HG03159 (cell line): ENCODE results near the gene SEPTIN3.

Experiments
- ATAC-seq: cut with Tn5 transposase; IDR thresholded peaks from one replicate; pipeline ENCODE4 v1.9.1; 2021; ENCODE audit warnings: mild to moderate bottlenecking, moderate library complexity; ENCODE audit not compliant: unreplicated experiment

SEPTIN3 gene

GRCh38 chr22:41975299-41976069, 6.2 kb downstream of the SEPTIN3 start:
- ATAC-seq = no peak

- ATAC-seq = no peak
These were observed 7.0 kb downstream of the SEPTIN3 start for GRCh38 chr22:41976070-41976901.

DNA sequence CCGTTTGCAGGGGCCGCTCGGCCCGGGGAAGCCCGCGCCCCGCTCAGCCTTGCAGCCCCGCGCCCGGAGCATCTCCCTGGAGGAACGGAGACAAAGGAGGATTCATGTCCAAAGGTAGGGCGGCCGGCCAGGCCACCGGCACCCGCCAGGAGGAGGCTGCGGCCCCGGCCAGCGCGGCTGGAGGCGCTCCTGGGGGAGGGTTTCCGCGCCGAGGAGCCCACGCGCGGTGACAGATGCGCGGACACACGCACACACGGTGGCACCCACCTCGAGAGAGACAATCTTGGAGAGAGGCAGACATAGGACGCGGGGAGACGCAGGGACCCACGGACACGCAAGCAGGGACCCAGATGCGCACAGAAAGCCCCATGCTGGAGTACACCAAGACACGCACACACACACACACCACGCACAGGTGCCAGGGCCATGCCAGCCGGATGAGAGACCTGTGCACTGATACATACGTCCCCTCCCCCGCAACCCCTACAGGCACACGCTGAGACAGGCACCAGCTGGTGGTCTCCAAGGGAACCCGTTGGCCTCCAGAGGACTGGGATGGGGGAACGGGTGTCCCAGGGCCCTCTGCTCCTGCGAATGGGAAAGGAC, 7.8 kb downstream of the SEPTIN3 start:
- no peak for ATAC-seq

GRCh38 chr22:41978732-41979131, 9.5 kb downstream of the SEPTIN3 start:
- ATAC-seq = no peak

GRCh38 chr22:41979423-41980250, 10.4 kb downstream of the SEPTIN3 start:
- ATAC-seq = no peak

DNA sequence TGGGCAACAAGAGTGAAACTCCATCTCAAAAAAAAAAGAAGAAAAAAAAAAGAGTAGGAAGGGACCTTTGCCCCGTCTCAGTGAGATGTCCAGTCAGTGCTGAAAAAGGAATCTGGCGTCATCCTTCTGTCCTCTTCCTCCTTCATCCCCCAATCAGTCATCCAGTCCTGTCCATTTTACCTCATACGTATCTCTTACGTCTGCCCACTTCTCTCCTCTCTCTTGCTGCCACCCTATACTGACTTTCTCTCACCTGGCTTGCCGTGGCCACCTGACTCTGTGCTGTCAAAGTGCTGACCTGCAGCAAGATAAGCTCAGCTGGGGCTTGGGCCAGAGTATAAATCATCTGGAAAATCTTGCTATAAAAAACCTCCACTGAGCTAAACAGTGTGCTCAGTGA, 13.6 kb downstream of the SEPTIN3 start:
- ATAC-seq = no peak

GRCh38 chr22:41983513-41984405, 14.5 kb downstream of the SEPTIN3 start:
- no peak for ATAC-seq

GRCh38 chr22:41987276-41987675, 18.0 kb downstream of the SEPTIN3 start:
- ATAC-seq = no peak

DNA sequence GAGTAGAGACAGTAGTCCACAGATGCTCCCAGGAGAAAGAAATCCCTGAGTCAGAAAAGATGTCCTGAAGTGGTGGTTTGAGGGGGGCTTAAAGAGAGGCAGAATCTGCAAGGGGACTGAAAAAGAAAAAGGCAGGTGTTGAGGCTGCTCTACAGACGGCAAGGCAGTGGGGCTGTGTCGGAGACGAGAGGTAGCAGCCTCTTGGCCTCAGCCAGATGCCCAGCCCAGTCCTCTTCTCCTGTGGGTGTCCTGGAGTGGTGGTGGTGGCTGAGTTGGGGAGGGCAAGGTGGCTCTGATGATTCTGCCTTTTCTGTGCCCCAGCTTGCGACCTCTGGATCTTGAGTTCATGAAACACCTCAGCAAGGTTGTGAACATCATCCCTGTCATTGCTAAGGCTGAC, 20.0 kb downstream of the SEPTIN3 start:
- no peak for ATAC-seq

- no peak for ATAC-seq
These were observed 21.9 kb downstream of the SEPTIN3 start for GRCh38 chr22:41991111-41991510.

DNA sequence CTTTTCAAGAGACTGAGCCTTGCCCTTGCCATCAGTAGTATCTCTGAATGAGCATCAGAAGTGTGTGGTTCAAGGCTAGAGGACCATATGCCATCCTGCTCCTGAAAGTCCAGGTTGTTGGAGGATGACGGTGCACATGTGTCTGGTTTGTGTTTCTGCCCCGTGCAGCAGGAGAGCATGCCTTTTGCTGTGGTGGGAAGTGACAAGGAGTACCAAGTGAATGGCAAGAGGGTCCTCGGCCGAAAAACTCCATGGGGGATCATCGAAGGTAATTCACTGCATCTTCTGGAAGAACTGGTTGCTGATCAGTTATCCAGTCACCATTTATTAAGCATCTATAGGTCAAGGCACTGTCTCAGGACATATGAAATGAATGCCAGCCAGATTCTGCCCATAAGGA, 23.3 kb downstream of the SEPTIN3 start:
- no peak for ATAC-seq

DNA sequence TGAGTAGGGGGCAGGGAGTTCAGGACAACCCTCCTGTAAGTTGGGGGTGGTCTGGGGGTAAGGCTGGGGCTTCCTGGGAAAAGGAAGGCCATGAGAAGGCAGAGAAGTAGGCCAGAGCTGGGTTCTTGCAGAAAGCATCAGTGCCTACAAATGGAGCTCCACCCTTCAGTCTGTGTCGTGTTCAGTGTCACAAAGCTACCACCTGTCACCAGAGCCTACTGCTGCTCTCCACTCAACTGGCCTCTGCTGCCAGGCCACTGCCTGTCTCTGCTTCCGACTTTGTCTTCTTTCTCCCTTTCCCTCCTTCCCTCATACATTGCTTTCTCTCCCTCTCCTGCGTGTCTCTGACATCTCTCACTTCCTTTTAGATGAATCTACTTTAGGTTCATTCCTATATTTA, 26.0 kb downstream of the SEPTIN3 start:
- ATAC-seq = no peak

DNA sequence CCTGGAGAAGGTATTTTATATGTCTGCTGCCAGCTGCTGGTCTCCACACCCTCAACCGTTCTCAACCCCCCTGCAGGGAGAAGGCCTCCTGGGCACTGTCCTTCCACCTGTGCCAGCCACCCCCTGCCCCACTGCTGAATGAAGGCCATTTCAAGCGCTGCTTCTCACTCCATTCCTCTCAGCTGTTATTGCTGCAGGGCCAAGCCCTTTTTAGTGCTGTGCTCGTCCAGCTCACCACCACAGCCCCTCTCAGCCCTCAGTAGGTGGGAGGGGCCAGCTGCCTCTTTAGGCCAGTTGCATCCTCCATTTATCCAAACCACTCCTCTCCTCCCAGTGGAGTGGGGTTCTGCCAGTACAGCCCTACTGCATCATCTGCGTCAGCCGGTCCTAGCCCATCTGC, 27.6 kb downstream of the SEPTIN3 start:
- ATAC-seq = no peak

DNA sequence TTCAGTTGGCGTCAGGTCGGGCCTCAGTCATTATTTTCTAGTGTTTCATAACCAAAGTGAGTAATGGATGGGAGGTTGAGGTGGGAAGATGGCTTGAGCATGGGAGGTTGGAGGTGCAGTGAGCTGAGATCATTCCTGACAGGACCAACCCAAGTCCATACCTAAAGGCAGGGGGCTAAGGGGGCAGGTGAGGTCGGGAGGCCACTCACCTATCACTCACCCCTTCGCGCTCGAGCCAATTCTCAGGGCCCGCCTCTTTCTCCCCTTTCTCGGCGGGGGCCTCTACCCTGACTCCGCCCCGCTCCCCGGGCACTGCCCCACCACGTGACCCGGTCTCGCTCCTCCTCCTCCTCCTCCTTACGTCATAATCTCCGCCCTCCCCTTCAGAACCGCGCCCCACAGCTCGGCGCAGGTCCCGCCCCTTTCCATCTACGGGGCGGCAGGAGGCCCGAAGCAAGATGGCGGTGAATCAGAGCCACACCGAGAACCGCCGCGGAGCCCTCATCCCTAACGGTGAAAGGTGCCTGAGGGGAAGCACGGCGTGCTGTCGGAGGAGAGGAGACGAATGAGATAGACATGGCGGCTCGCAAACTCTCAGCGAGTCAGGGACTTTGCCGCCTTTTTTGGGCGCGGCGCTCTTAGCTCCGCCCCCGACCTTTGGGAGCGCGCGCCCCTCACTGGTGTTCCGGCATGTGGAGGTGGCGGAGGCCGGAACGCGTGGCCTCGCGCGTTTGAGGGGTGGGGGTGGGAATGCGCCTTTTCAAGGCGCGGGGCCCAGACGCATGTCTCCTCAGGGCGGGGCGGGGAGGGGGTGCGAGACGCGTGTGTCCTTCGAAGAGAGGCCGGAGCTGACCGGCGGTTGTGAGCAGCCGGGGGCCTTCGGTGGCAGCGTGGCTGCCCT, 29.4 kb downstream of the SEPTIN3 start, which contains the start of gene WBP2NL:
Gene WBP2NL, plus strand, starts transcription at position 428 of the 901 bp plus-strand sequence. Its CDS starts 31 bp downstream, at position 459.
- peak; percentile 91 for ATAC-seq

- ATAC-seq = no peak
These were observed 31.2 kb downstream of the SEPTIN3 start for GRCh38 chr22:42000466-42000865.

GRCh38 chr22:42001121-42001520, 31.9 kb downstream of the SEPTIN3 start:
- no peak for ATAC-seq

DNA sequence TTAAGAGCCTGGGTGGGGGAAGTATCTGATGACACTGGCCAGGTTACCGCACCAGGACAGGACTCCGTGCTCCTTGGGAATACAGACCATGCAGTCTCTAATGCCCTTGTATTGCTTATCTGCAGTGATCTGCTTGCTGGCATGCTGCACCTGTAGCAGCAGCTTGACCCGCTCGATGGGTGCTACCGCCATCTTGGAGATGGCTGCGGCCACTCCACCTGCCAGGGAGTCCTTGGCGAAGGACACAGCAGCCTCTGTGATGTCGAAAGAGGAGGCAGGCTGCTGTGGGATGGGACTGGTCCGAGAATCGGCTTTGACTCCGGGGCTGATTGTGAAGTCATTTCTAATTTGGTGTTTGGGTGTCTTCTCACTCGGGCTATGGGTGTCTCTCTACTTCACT, 32.5 kb downstream of the SEPTIN3 start:
- no peak for ATAC-seq

GRCh38 chr22:42007922-42008321, 38.7 kb downstream of the SEPTIN3 start:
- ATAC-seq = no peak

DNA sequence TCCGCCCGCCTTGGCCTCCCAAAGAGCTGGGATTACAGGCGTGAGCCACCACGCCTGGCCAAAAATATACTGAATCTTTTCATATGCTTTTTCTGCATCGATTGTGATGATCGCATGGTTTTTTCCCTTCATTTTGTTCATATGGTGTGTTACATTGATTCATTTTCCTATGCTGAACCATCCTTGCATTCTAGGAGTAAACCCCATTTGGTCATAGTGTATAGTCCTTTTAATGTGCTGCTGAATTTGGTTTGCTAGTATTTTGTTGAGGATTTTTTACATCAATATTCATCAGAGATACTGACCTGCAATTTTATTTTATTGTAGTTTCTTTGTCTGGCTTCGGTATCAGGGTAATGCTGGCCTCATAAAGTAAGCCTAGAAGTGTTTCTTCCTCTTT, 41.5 kb downstream of the SEPTIN3 start:
- no peak for ATAC-seq
